SK-N-SH (cell line): ENCODE data around the gene HYCC1. TPM values are rescaled to one million over a fixed set of nuclear protein-coding genes. Genes with fewer than 3 reads are reported as not detected.
A peak's percentile ranks its signal among the peaks of the same experiment; 100 is the strongest.

Source experiments
- CTCF ChIA-PET: fragments of 300-600, 350-600 bp; formaldehyde crosslinking; extraction: SDS; loops from one replicate; lab custom pipeline; 2021; lab: Yijun Ruan, JAX
- POLR2A ChIA-PET: fragments of 350-600 bp; sonication (Branson Sonifier 250); formaldehyde crosslinking; extraction: SDS; loops from one replicate; lab custom pipeline; 2020; ENCODE audit warnings: antibody characterized with exemption, inconsistent platforms; lab: Yijun Ruan, JAX
- DNase-seq: peaks from one replicate; pipeline ENCODE4 v3.0.0; 2012
- H2AFZ ChIP-seq: fragments of 200-600 bp; sonication (generic); 2 replicates; pipeline ENCODE4 v1.8.1; 2016; ENCODE audit warnings: antibody characterized with exemption, mild to moderate bottlenecking, low read depth
- H3F3A ChIP-seq: fragments of 200-600 bp; sonication (generic); replicated peaks from 2 replicates; pipeline ENCODE3; 2016; ENCODE audit warnings: antibody characterized with exemption, mild to moderate bottlenecking; ENCODE audit not compliant: insufficient read depth
- H3K27ac ChIP-seq, 2 experiments: fragments of 200-500 bp in 1 of 2; fragments of 200-600 bp in 1 of 2; sonication (Bioruptor generic) in 1 of 2; sonication (generic), shearing (Covaris generic) in 1 of 2; 2 replicates each; pipeline versions ENCODE4 v1.5.1 to v1.6.1; 2014 to 2016; ENCODE audit warnings: low read depth in 2 of 2, inconsistent platforms in 1 of 2, low read length in 1 of 2, mild to moderate bottlenecking in 1 of 2, mixed read lengths in 1 of 2
- H3K27me3 ChIP-seq: fragments of 200-600 bp; sonication (generic), shearing (Covaris generic); 2 replicates; pipeline ENCODE4 v1.6.1; 2016; ENCODE audit warnings: mixed run types; ENCODE audit not compliant: insufficient read depth
- H3K36me3 ChIP-seq, 2 experiments: fragments of 200-500 bp in 1 of 2; fragments of 200-600 bp in 1 of 2; sonication (Bioruptor generic) in 1 of 2; sonication (generic) in 1 of 2; replicated peaks in 1 of 2; 2 replicates each; pipeline versions ENCODE3 to v1.5.1; 2014 to 2016; ENCODE audit warnings: low read length in 1 of 2, mild to moderate bottlenecking in 1 of 2; ENCODE audit not compliant: insufficient read depth in 2 of 2, control insufficient read depth in 1 of 2
- H3K4me1 ChIP-seq, 2 experiments: fragments of 200-500 bp in 1 of 2; fragments of 200-600 bp in 1 of 2; sonication (Bioruptor generic) in 1 of 2; sonication (generic), shearing (Covaris generic) in 1 of 2; 2 replicates each; pipeline versions ENCODE4 v1.5.1 to v1.6.1; 2014 to 2016; ENCODE audit warnings: low read depth in 1 of 2, low read length in 1 of 2, mixed run types in 1 of 2; ENCODE audit not compliant: insufficient read depth in 2 of 2, control insufficient read depth in 1 of 2
- H3K4me2 ChIP-seq: fragments of 200-600 bp; sonication (generic), shearing (Covaris generic); 2 replicates; pipeline ENCODE4 v1.6.1; 2017; ENCODE audit warnings: mixed run types
- H3K4me3 ChIP-seq, 2 experiments: fragments of 200-500 bp in 1 of 2; fragments of 200-600 bp in 1 of 2; sonication (Bioruptor generic) in 1 of 2; sonication (generic), shearing (Covaris generic) in 1 of 2; 2 replicates each; pipeline versions ENCODE4 v1.5.1 to v1.8.1; 2014 to 2016; ENCODE audit warnings: low read depth in 2 of 2, inconsistent platforms in 1 of 2, low read length in 1 of 2, mild to moderate bottlenecking in 1 of 2, mixed read lengths in 1 of 2, moderate library complexity in 1 of 2
- H3K79me2 ChIP-seq: fragments of 200-600 bp; sonication (generic); 2 replicates; pipeline ENCODE4 v1.8.1; 2017; ENCODE audit warnings: mild to moderate bottlenecking; ENCODE audit not compliant: insufficient read depth
- H3K9ac ChIP-seq: fragments of 200-600 bp; sonication (generic); 2 replicates; pipeline ENCODE4 v1.6.1; 2017; ENCODE audit warnings: mixed run types
- H3K9me2 ChIP-seq: fragments of 200-600 bp; sonication (generic); 2 replicates; pipeline ENCODE4 v1.6.1; 2017; ENCODE audit warnings: mixed run types
- H3K9me3 ChIP-seq: fragments of 200-600 bp; sonication (generic); 2 replicates; pipeline ENCODE4 v1.6.1; 2017; ENCODE audit warnings: mixed run types, mild to moderate bottlenecking, moderate library complexity
- H4K20me1 ChIP-seq: fragments of 200-600 bp; sonication (generic); 2 replicates; pipeline ENCODE4 v1.6.1; 2017; ENCODE audit warnings: mild to moderate bottlenecking, mixed run types; ENCODE audit not compliant: insufficient read depth
- FOSL2 ChIP-seq: IDR thresholded peaks from 2 replicates; pipeline ENCODE4 v1.4.0; 2012; ENCODE audit warnings: low read depth, mild to moderate bottlenecking, moderate library complexity, borderline replicate concordance
- TAF1 ChIP-seq: IDR thresholded peaks from 2 replicates; pipeline ENCODE4 v1.6.1; 2012; ENCODE audit warnings: low read depth, mild to moderate bottlenecking, low read length, moderate library complexity, borderline replicate concordance
- YY1 ChIP-seq: IDR thresholded peaks from 2 replicates; pipeline ENCODE4 v1.4.0; 2012; ENCODE audit warnings: low read depth, mild to moderate bottlenecking
- WGBS: methylation state at CpG from one replicate; pipeline ENCODE4 v1.1.6; 2017; ENCODE audit warnings: low lambda C conversion rate; 5-methylcytosine and 5-hydroxymethylcytosine counted together
- polyA plus RNA-seq, 3 experiments: library from polyadenylated mRNA; depleted of rRNA; stranded (reverse); fragments of >200 nt; gene quantifications; 2 replicates each; pipeline ENCODE4 v1.2.3, GENCODE V29; 2012
- TF ChIP-seq, protein P1 (sequence below): fragments of 200-600 bp; sonication (generic); IDR thresholded peaks from 2 replicates; pipeline ENCODE4 v1.6.1; 2017; ENCODE audit warnings: antibody characterized with exemption, mild to moderate bottlenecking, moderate library complexity
- TF ChIP-seq, protein P2 (sequence below): IDR thresholded peaks from 2 replicates; pipeline ENCODE4 v1.6.1; 2012; ENCODE audit warnings: mild to moderate bottlenecking, low read depth, low read length, moderate library complexity

Gene HYCC1
- polyA plus RNA-seq, 1 of the 3 experiments (the other 2 are of a cell fraction), result 5.3 TPM

DNA sequence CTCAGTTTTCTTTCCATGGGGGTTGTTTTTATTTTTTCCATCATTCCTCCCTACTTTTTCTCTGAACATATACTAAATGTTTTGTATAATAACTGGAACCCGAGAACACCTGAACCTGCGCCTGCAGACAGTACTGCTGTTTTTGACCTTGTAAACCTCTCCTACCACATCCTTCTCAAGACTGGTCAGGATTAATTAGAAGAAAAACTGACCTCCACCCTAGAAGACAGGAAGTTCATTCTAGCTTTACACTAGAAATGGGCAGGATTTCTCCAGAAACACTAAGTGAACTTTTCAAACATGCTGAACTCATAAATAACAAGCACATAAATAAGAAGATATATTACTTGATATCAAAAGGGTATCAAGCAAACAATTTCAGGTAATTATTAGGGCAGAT is 751 bp upstream of the HYCC1 start:
- no peaks in the 10 kb centered on the region for H3K79me2 ChIP-seq
- no peak overlapping the region for H3K27ac ChIP-seq
- WGBS, result 36% methylated on average over 2 of the region's 2 CpGs
- H3K9me3 ChIP-seq, result no peaks in the 10 kb centered on the region
- peaks cover 5 to 6% of the 10 kb centered on the region in 2 experiments; a peak in 2 of 4 replicates for H3K4me1 ChIP-seq
- H3K4me3 ChIP-seq, result 0 out of 4 replicates have a peak overlapping the region, but pooled peaks of 1 of the 2 experiments have one; percentile 3
- H3K9me2 ChIP-seq, result no peaks in the 10 kb centered on the region
- H2AFZ ChIP-seq, result peak overlapping the region; percentile 68; the same call in 1 of the 2 replicates
- POLR2A ChIA-PET, result no interaction called here
- no peak overlapping the region for H3K9ac ChIP-seq
- H3K4me2 ChIP-seq, result 0 out of 2 replicates have a peak overlapping the region, but pooled peaks have one; percentile 19
- no peaks in the 10 kb centered on the region for H4K20me1 ChIP-seq
- peaks cover 24% of the 10 kb centered on the region; the same call in 1 of the 2 replicates for H3K27me3 ChIP-seq
- no peaks in the 10 kb centered on the region for H3F3A ChIP-seq
- no peaks in the 10 kb centered on the region for H3K36me3 ChIP-seq
- TF ChIP-seq FOSL2 (no peak), YY1 (no peak)
- TF ChIP-seq, protein P1, sequence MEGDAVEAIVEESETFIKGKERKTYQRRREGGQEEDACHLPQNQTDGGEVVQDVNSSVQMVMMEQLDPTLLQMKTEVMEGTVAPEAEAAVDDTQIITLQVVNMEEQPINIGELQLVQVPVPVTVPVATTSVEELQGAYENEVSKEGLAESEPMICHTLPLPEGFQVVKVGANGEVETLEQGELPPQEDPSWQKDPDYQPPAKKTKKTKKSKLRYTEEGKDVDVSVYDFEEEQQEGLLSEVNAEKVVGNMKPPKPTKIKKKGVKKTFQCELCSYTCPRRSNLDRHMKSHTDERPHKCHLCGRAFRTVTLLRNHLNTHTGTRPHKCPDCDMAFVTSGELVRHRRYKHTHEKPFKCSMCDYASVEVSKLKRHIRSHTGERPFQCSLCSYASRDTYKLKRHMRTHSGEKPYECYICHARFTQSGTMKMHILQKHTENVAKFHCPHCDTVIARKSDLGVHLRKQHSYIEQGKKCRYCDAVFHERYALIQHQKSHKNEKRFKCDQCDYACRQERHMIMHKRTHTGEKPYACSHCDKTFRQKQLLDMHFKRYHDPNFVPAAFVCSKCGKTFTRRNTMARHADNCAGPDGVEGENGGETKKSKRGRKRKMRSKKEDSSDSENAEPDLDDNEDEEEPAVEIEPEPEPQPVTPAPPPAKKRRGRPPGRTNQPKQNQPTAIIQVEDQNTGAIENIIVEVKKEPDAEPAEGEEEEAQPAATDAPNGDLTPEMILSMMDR, result no peak
- TF ChIP-seq, protein P2, sequence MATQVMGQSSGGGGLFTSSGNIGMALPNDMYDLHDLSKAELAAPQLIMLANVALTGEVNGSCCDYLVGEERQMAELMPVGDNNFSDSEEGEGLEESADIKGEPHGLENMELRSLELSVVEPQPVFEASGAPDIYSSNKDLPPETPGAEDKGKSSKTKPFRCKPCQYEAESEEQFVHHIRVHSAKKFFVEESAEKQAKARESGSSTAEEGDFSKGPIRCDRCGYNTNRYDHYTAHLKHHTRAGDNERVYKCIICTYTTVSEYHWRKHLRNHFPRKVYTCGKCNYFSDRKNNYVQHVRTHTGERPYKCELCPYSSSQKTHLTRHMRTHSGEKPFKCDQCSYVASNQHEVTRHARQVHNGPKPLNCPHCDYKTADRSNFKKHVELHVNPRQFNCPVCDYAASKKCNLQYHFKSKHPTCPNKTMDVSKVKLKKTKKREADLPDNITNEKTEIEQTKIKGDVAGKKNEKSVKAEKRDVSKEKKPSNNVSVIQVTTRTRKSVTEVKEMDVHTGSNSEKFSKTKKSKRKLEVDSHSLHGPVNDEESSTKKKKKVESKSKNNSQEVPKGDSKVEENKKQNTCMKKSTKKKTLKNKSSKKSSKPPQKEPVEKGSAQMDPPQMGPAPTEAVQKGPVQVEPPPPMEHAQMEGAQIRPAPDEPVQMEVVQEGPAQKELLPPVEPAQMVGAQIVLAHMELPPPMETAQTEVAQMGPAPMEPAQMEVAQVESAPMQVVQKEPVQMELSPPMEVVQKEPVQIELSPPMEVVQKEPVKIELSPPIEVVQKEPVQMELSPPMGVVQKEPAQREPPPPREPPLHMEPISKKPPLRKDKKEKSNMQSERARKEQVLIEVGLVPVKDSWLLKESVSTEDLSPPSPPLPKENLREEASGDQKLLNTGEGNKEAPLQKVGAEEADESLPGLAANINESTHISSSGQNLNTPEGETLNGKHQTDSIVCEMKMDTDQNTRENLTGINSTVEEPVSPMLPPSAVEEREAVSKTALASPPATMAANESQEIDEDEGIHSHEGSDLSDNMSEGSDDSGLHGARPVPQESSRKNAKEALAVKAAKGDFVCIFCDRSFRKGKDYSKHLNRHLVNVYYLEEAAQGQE, result no peak
- CTCF ChIA-PET, result interaction anchor here (1.5 kb wide), 1 partner anchor 10 kb away, joined by 4 read pairs; no protein-coding TSS in a partner anchor
- no peak for DNase-seq

DNA sequence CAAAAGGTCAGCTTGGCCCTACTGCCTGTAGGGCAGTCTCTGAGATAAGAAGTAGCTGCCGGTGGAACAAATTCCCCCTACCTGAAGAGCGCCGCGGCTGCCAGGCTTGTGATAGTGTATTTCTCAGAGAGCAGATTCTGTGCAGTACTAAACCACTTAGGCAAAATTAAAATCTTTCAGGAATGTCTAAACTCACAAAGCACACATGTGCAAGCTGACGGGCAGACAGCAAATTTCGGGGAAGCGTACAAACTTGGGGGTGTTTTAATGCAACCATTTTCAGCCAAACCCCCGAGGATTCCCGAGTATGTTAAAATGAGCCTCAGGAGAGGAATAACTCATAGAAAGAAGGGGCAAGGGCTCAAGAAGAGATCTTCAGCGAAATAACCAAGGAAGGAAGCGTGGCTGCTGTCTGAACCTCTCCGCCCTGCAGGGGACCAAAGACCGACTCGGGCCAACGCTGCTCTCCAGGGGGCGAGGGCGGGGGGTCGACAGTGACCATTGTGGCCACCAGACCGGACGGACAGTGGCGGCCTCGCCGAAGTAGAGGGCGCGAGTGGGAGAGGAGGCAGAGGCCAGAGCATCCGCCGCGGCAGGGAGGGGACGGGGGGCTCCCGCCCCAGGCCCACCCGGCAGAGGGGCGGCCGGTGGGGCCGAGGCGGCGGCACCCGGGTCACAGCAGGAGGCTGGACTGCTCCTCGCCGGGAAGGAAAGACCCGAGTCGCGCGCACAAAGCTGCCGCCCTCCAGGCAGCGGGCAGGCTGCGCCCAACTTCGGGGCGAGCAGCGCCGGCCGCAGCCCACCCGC is 819 bp downstream of the HYCC1 start:
- H3K9me2 ChIP-seq, result peaks cover 7% of the 10 kb centered on the region; the same call in 1 of the 2 replicates
- H3K27me3 ChIP-seq, result peaks cover 24% of the 10 kb centered on the region; the same call in 1 of the 2 replicates
- H3K9ac ChIP-seq, result peak overlapping the region; percentile 41; the same call in 1 of the 2 replicates
- H4K20me1 ChIP-seq, result no peaks in the 10 kb centered on the region
- no peaks in the 10 kb centered on the region for H3K9me3 ChIP-seq
- H2AFZ ChIP-seq, result peak overlapping the region; percentile 78
- H3F3A ChIP-seq, result no peaks in the 10 kb centered on the region
- peak; percentile 62 for DNase-seq
- H3K4me1 ChIP-seq, result peaks cover 5 to 6% of the 10 kb centered on the region in 2 experiments; a peak in 2 of 4 replicates
- peak overlapping the region; percentile 54 to 76 for H3K4me3 ChIP-seq
- POLR2A ChIA-PET, result no interaction called here
- peak overlapping the region in 1 of 2 experiments; percentile 1; a peak in 1 of 4 replicates for H3K27ac ChIP-seq
- peak overlapping the region; percentile 90 for H3K4me2 ChIP-seq
- no peaks in the 10 kb centered on the region for H3K36me3 ChIP-seq
- H3K79me2 ChIP-seq, result no peaks in the 10 kb centered on the region
- TF ChIP-seq, protein P1, result peak; percentile 11; the same call in 1 of the 2 replicates
- TF ChIP-seq TAF1, result no peak
- WGBS, result 2% methylated on average over 21 of the region's 52 CpGs
- CTCF ChIA-PET, result interaction anchor here (0.7 to 1.5 kb wide), 6 partner anchors 14 to 190 kb away, joined by 3 to 6 read pairs (median 3); partner anchors contain the start of gene TOMM7
